Measurements from ENCODE around the gene TYSND1.

DNA sequence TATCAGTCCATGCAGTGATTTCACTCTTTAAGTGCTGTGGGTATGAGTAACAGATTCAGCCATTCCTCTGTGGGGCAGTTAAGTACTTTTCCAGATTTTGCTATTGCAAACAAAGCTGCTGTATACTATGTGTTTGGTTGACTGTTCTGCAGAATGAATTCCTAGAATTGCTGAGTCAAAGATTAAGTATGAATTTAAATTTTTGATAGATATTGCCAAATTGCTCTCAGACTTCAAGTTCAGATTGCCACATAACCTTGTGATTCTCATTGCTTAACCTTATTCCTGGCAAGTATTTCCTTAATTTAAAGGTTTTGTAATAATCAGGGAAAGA lies 45.4 kb upstream of the TYSND1 start:
- TF ChIP-seq CTCF (conservative IDR thresholded peaks at IDR 0.05; ENCODE audit: low read length) (no peak), EZH2phosphoT487 (IDR thresholded peaks at IDR 0.05; ENCODE audit: borderline replicate concordance) (no peak)

Measured in Loucy (cell line).